B cell (primary cell): Measurements from ENCODE around the gene MAML3.

Experiments
- CTCF ChIP-seq: fragments of 200-600 bp; IDR thresholded peaks from one replicate; pipeline ENCODE4 v1.8.0; 2022; ENCODE audit warnings: antibody characterized with exemption, mild to moderate bottlenecking
- EZH2 ChIP-seq: IDR thresholded peaks from 2 replicates; pipeline ENCODE4 v1.6.1; 2012; ENCODE audit warnings: borderline replicate concordance, low read depth, mild to moderate bottlenecking, moderate library complexity, low read length; ENCODE audit not compliant: insufficient read depth, poor library complexity, severe bottlenecking

GRCh38 chr4:140028676-140029517 lies 125.1 kb downstream of the MAML3 start:
- TF ChIP-seq CTCF (no peak), EZH2 (no peak)
